SK-N-SH (cell line): Measurements from ENCODE around the gene CCDC106. TPM values are rescaled to one million over a fixed set of nuclear protein-coding genes. Genes with fewer than 3 reads are reported as not detected.

ENCODE experiments used
- CTCF ChIA-PET: fragments of 300-600, 350-600 bp; formaldehyde crosslinking; extraction: SDS; loops from one replicate; lab custom pipeline; 2021; lab: Yijun Ruan, JAX
- POLR2A ChIA-PET: fragments of 350-600 bp; sonication (Branson Sonifier 250); formaldehyde crosslinking; extraction: SDS; loops from one replicate; lab custom pipeline; 2020; ENCODE audit warnings: antibody characterized with exemption, inconsistent platforms; lab: Yijun Ruan, JAX
- DNase-seq: peaks from one replicate; pipeline ENCODE4 v3.0.0; 2012
- H2AFZ ChIP-seq: fragments of 200-600 bp; sonication (generic); 2 replicates; pipeline ENCODE4 v1.8.1; 2016; ENCODE audit warnings: antibody characterized with exemption, mild to moderate bottlenecking, low read depth
- H3F3A ChIP-seq: fragments of 200-600 bp; sonication (generic); replicated peaks from 2 replicates; pipeline ENCODE3; 2016; ENCODE audit warnings: antibody characterized with exemption, mild to moderate bottlenecking; ENCODE audit not compliant: insufficient read depth
- H3K27ac ChIP-seq, 2 experiments: fragments of 200-500 bp in 1 of 2; fragments of 200-600 bp in 1 of 2; sonication (Bioruptor generic) in 1 of 2; sonication (generic), shearing (Covaris generic) in 1 of 2; 2 replicates each; pipeline versions ENCODE4 v1.5.1 to v1.6.1; 2014 to 2016; ENCODE audit warnings: low read depth in 2 of 2, inconsistent platforms in 1 of 2, low read length in 1 of 2, mild to moderate bottlenecking in 1 of 2, mixed read lengths in 1 of 2
- H3K27me3 ChIP-seq: fragments of 200-600 bp; sonication (generic), shearing (Covaris generic); 2 replicates; pipeline ENCODE4 v1.6.1; 2016; ENCODE audit warnings: mixed run types; ENCODE audit not compliant: insufficient read depth
- H3K36me3 ChIP-seq, 2 experiments: fragments of 200-500 bp in 1 of 2; fragments of 200-600 bp in 1 of 2; sonication (Bioruptor generic) in 1 of 2; sonication (generic) in 1 of 2; replicated peaks in 1 of 2; 2 replicates each; pipeline versions ENCODE3 to v1.5.1; 2014 to 2016; ENCODE audit warnings: low read length in 1 of 2, mild to moderate bottlenecking in 1 of 2; ENCODE audit not compliant: insufficient read depth in 2 of 2, control insufficient read depth in 1 of 2
- H3K4me1 ChIP-seq, 2 experiments: fragments of 200-500 bp in 1 of 2; fragments of 200-600 bp in 1 of 2; sonication (Bioruptor generic) in 1 of 2; sonication (generic), shearing (Covaris generic) in 1 of 2; 2 replicates each; pipeline versions ENCODE4 v1.5.1 to v1.6.1; 2014 to 2016; ENCODE audit warnings: low read depth in 1 of 2, low read length in 1 of 2, mixed run types in 1 of 2; ENCODE audit not compliant: insufficient read depth in 2 of 2, control insufficient read depth in 1 of 2
- H3K4me2 ChIP-seq: fragments of 200-600 bp; sonication (generic), shearing (Covaris generic); 2 replicates; pipeline ENCODE4 v1.6.1; 2017; ENCODE audit warnings: mixed run types
- H3K4me3 ChIP-seq, 2 experiments: fragments of 200-500 bp in 1 of 2; fragments of 200-600 bp in 1 of 2; sonication (Bioruptor generic) in 1 of 2; sonication (generic), shearing (Covaris generic) in 1 of 2; 2 replicates each; pipeline versions ENCODE4 v1.5.1 to v1.8.1; 2014 to 2016; ENCODE audit warnings: low read depth in 2 of 2, inconsistent platforms in 1 of 2, low read length in 1 of 2, mild to moderate bottlenecking in 1 of 2, mixed read lengths in 1 of 2, moderate library complexity in 1 of 2
- H3K79me2 ChIP-seq: fragments of 200-600 bp; sonication (generic); 2 replicates; pipeline ENCODE4 v1.8.1; 2017; ENCODE audit warnings: mild to moderate bottlenecking; ENCODE audit not compliant: insufficient read depth
- H3K9ac ChIP-seq: fragments of 200-600 bp; sonication (generic); 2 replicates; pipeline ENCODE4 v1.6.1; 2017; ENCODE audit warnings: mixed run types
- H3K9me2 ChIP-seq: fragments of 200-600 bp; sonication (generic); 2 replicates; pipeline ENCODE4 v1.6.1; 2017; ENCODE audit warnings: mixed run types
- H3K9me3 ChIP-seq: fragments of 200-600 bp; sonication (generic); 2 replicates; pipeline ENCODE4 v1.6.1; 2017; ENCODE audit warnings: mixed run types, mild to moderate bottlenecking, moderate library complexity
- H4K20me1 ChIP-seq: fragments of 200-600 bp; sonication (generic); 2 replicates; pipeline ENCODE4 v1.6.1; 2017; ENCODE audit warnings: mild to moderate bottlenecking, mixed run types; ENCODE audit not compliant: insufficient read depth
- CHD2 ChIP-seq: fragments of 150-350 bp; IDR thresholded peaks from 2 replicates; pipeline ENCODE4 v1.6.1; 2018; ENCODE audit warnings: low read length; ENCODE audit not compliant: partially characterized antibody
- ELF1 ChIP-seq: IDR thresholded peaks from 2 replicates; pipeline ENCODE4 v1.4.0; 2012
- FOSL2 ChIP-seq: IDR thresholded peaks from 2 replicates; pipeline ENCODE4 v1.4.0; 2012; ENCODE audit warnings: low read depth, mild to moderate bottlenecking, moderate library complexity, borderline replicate concordance
- FOXJ3 ChIP-seq: sonication (generic); formaldehyde crosslinking; IDR thresholded peaks from 2 replicates; pipeline ENCODE4 v1.5.1; 2020; ENCODE audit warnings: mild to moderate bottlenecking, missing genetic modification reagents
- FOXM1 ChIP-seq: IDR thresholded peaks from 2 replicates; pipeline ENCODE4 v1.4.0; 2012; ENCODE audit warnings: low read depth, mild to moderate bottlenecking
- GABPA ChIP-seq: IDR thresholded peaks from 2 replicates; pipeline ENCODE4 v1.4.0; 2012; ENCODE audit warnings: low read depth, mild to moderate bottlenecking
- MEF2A ChIP-seq: IDR thresholded peaks from 2 replicates; pipeline ENCODE4 v1.4.0; 2012; ENCODE audit warnings: low read depth, borderline replicate concordance
- MXI1 ChIP-seq: IDR thresholded peaks from 2 replicates; pipeline ENCODE4 v1.6.1; 2012; ENCODE audit warnings: mild to moderate bottlenecking, low read depth, low read length, improper control_type of control experiment
- NFIC ChIP-seq: IDR thresholded peaks from 2 replicates; pipeline ENCODE4 v1.4.0; 2012; ENCODE audit warnings: borderline replicate concordance
- NRF1 ChIP-seq: IDR thresholded peaks from 2 replicates; pipeline ENCODE4 v1.6.1; 2012; ENCODE audit warnings: low read depth, mild to moderate bottlenecking, low read length
- POLR2AphosphoS5 ChIP-seq: IDR thresholded peaks from 2 replicates; pipeline ENCODE4 v1.6.1; 2012; ENCODE audit warnings: low read depth, low read length
- RAD21 ChIP-seq: IDR thresholded peaks from 2 replicates; pipeline ENCODE4 v1.6.1; 2012; ENCODE audit warnings: mild to moderate bottlenecking, low read length
- RFX5 ChIP-seq: IDR thresholded peaks from 2 replicates; pipeline ENCODE4 v1.6.1; 2012; ENCODE audit warnings: mild to moderate bottlenecking, improper control_type of control experiment, low read length
- SIN3A ChIP-seq: IDR thresholded peaks from 2 replicates; pipeline ENCODE4 v1.6.1; 2012; ENCODE audit warnings: low read depth, mild to moderate bottlenecking, low read length, moderate library complexity, borderline replicate concordance
- SMC3 ChIP-seq: IDR thresholded peaks from 2 replicates; pipeline ENCODE4 v1.6.1; 2012; ENCODE audit warnings: low read depth, low read length, improper control_type of control experiment
- TAF1 ChIP-seq: IDR thresholded peaks from 2 replicates; pipeline ENCODE4 v1.6.1; 2012; ENCODE audit warnings: low read depth, mild to moderate bottlenecking, low read length, moderate library complexity, borderline replicate concordance
- TCF12 ChIP-seq: IDR thresholded peaks from 2 replicates; pipeline ENCODE4 v1.4.0; 2012
- WGBS: methylation state at CpG from one replicate; pipeline ENCODE4 v1.1.6; 2017; ENCODE audit warnings: low lambda C conversion rate; 5-methylcytosine and 5-hydroxymethylcytosine counted together
- polyA plus RNA-seq, 3 experiments: library from polyadenylated mRNA; depleted of rRNA; stranded (reverse); fragments of >200 nt; gene quantifications; 2 replicates each; pipeline ENCODE4 v1.2.3, GENCODE V29; 2012
- TF ChIP-seq, protein P1 (sequence below): IDR thresholded peaks from 2 replicates; pipeline ENCODE4 v1.4.0; 2012; ENCODE audit warnings: low read depth, borderline replicate concordance
- TF ChIP-seq, protein P2 (sequence below): IDR thresholded peaks from 2 replicates; pipeline ENCODE4 v1.6.1; 2012; ENCODE audit warnings: mild to moderate bottlenecking, low read depth, low read length, moderate library complexity
- TF ChIP-seq, protein P3 (sequence below): fragments of 150-350 bp; IDR thresholded peaks from 2 replicates; pipeline ENCODE4 v1.6.1; 2017; ENCODE audit warnings: antibody characterized with exemption, low read length, low read depth, borderline replicate concordance
- TF ChIP-seq, protein P4 (sequence below): IDR thresholded peaks from 2 replicates; pipeline ENCODE4 v1.4.0; 2012; ENCODE audit warnings: low read depth

CCDC106 gene
- polyA plus RNA-seq, 1 of the 3 experiments (the other 2 are of a cell fraction): 27.1 TPM

DNA sequence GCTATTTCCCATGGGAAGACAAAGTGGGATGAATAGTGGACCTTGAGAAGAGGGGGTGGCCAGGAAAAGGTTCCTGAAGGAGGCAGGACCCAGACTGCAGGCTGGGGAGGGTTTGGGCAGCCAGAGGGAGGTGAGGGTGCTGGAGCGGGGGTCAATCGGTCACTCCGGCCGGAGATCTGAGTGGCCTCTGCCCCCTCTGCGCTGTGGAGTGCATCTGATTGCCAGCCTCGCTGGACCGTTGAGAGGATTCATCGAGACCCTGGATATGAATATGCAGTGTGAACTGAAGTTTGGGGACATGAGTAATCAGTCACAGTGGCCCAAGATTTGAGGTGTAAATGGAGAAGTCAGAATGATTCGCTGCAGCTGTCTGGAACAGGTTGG is 12.7 kb upstream of the CCDC106 start (continued):
- TF ChIP-seq RFX5: no peak
- TF ChIP-seq, protein P1, sequence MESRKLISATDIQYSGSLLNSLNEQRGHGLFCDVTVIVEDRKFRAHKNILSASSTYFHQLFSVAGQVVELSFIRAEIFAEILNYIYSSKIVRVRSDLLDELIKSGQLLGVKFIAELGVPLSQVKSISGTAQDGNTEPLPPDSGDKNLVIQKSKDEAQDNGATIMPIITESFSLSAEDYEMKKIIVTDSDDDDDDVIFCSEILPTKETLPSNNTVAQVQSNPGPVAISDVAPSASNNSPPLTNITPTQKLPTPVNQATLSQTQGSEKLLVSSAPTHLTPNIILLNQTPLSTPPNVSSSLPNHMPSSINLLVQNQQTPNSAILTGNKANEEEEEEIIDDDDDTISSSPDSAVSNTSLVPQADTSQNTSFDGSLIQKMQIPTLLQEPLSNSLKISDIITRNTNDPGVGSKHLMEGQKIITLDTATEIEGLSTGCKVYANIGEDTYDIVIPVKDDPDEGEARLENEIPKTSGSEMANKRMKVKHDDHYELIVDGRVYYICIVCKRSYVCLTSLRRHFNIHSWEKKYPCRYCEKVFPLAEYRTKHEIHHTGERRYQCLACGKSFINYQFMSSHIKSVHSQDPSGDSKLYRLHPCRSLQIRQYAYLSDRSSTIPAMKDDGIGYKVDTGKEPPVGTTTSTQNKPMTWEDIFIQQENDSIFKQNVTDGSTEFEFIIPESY: no peak
- no peak for TF ChIP-seq GABPA
- TF ChIP-seq NFIC: no peak
- TF ChIP-seq SIN3A: no peak
- TF ChIP-seq POLR2AphosphoS5: no peak
- TF ChIP-seq FOXM1: no peak

DNA sequence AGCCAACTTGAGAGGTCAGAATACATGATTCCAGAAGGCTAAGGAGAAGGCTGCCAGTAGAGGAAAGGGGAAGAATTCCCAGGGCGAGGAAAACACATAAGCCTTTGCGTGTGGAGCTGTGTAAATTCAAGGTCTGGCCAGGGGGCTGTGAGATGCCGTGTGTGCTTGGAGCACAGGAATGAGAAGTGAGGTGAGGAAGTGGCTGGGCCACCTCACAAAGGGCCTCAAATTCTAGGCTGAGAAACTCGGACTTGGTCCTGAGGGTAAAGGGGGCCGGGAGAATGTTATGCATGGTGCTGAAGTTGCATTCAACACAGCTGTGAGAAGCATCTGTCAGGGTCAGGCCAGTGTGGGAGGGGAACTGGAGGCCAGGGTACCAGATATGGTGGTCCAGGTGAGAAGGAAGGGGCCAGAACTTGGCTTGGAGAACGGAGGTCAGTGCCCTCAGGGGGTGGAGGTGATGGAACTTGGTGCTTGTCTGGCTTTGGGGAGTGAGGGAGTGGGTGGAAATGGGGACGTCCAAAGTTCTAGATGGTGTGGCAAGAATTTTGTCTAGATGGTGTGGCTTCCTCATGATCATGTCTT is 12.1 kb upstream of the CCDC106 start:
- Histone ChIP-seq H3K4me2 (peak overlapping the region; percentile 97), H3K4me3 (peak overlapping the region; percentile 74 to 86), H2AFZ (no peak overlapping the region), H3K4me1 (peaks cover 8 to 28% of the 10 kb centered on the region in 2 experiments; a peak in 1 of 4 replicates), H3K36me3 (peaks cover 0 to 6% of the 10 kb centered on the region in 2 experiments), H3F3A (peaks cover 32% of the 10 kb centered on the region), H3K79me2 (peaks cover 57% of the 10 kb centered on the region), H3K9ac (peak overlapping the region; percentile 99), H3K9me3 (no peaks in the 10 kb centered on the region), H3K9me2 (no peaks in the 10 kb centered on the region), H3K27ac (no peak overlapping the region; a peak in 1 of 4 replicates), H3K27me3 (no peaks in the 10 kb centered on the region), H4K20me1 (no peaks in the 10 kb centered on the region)
- peak; percentile 1 for DNase-seq
- ChIA-PET CTCF (interaction anchor here (0.9 to 5.0 kb wide), 4 partner anchors 11 to 495 kb away, joined by 3 to 28 read pairs (median 4); partner anchors contain the start of gene ZNF784), POLR2A (interaction anchor here (0.6 to 1.6 kb wide), 3 partner anchors 11 to 52 kb away, joined by 3 to 4 read pairs (median 3); partner anchors contain the start of gene ZNF784)
- no peak for TF ChIP-seq SIN3A
- no peak for TF ChIP-seq TAF1
- TF ChIP-seq NRF1: no peak
- TF ChIP-seq FOXM1: no peak
- no peak for TF ChIP-seq SMC3
- TF ChIP-seq, protein P2, sequence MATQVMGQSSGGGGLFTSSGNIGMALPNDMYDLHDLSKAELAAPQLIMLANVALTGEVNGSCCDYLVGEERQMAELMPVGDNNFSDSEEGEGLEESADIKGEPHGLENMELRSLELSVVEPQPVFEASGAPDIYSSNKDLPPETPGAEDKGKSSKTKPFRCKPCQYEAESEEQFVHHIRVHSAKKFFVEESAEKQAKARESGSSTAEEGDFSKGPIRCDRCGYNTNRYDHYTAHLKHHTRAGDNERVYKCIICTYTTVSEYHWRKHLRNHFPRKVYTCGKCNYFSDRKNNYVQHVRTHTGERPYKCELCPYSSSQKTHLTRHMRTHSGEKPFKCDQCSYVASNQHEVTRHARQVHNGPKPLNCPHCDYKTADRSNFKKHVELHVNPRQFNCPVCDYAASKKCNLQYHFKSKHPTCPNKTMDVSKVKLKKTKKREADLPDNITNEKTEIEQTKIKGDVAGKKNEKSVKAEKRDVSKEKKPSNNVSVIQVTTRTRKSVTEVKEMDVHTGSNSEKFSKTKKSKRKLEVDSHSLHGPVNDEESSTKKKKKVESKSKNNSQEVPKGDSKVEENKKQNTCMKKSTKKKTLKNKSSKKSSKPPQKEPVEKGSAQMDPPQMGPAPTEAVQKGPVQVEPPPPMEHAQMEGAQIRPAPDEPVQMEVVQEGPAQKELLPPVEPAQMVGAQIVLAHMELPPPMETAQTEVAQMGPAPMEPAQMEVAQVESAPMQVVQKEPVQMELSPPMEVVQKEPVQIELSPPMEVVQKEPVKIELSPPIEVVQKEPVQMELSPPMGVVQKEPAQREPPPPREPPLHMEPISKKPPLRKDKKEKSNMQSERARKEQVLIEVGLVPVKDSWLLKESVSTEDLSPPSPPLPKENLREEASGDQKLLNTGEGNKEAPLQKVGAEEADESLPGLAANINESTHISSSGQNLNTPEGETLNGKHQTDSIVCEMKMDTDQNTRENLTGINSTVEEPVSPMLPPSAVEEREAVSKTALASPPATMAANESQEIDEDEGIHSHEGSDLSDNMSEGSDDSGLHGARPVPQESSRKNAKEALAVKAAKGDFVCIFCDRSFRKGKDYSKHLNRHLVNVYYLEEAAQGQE: no peak
- TF ChIP-seq MEF2A: no peak
- TF ChIP-seq FOXJ3 (CRISPR knock-in tag): no peak
- TF ChIP-seq, protein P3, sequence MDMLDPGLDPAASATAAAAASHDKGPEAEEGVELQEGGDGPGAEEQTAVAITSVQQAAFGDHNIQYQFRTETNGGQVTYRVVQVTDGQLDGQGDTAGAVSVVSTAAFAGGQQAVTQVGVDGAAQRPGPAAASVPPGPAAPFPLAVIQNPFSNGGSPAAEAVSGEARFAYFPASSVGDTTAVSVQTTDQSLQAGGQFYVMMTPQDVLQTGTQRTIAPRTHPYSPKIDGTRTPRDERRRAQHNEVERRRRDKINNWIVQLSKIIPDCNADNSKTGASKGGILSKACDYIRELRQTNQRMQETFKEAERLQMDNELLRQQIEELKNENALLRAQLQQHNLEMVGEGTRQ: no peak
- no peak for TF ChIP-seq GABPA
- TF ChIP-seq NFIC: no peak
- no peak for TF ChIP-seq ELF1
- no peak for TF ChIP-seq RFX5
- no peak for TF ChIP-seq TCF12
- TF ChIP-seq RAD21: no peak
- no peak for TF ChIP-seq CHD2
- no peak for TF ChIP-seq MXI1
- TF ChIP-seq, protein P4, sequence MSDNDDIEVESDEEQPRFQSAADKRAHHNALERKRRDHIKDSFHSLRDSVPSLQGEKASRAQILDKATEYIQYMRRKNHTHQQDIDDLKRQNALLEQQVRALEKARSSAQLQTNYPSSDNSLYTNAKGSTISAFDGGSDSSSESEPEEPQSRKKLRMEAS: no peak
- no peak for TF ChIP-seq FOSL2
- TF ChIP-seq POLR2AphosphoS5: no peak
- 56% methylated on average over 7 of the region's 7 CpGs for WGBS
